DMS114 treated with DMSO at 0.1 percent for 48 hours (cell line): Measurements from ENCODE around the gene CCDC121.
"Not testable (repeated sequence)": the region's sequence is repeated elsewhere in the genome, so short reads cannot be mapped to it uniquely, and the experiment has no call there.

ENCODE experiments used
- DNase-seq: peaks from one replicate; lab custom pipeline; 2025; ENCODE audit not compliant: unreplicated experiment; lab: John Stamatoyannopoulos, UW

The CCDC121 gene

GRCh38 chr2:27638037-27638637, 9.3 kb upstream of the CCDC121 start:
- DNase-seq: no peak

GRCh38 chr2:27636766-27637165, 8.0 kb upstream of the CCDC121 start:
- no peak for DNase-seq

- no peak for DNase-seq
Observed at GRCh38 chr2:27634291-27634690, 5.5 kb upstream of the CCDC121 start.

GRCh38 chr2:27630257-27630656, 1.4 kb upstream of the CCDC121 start:
- not testable (repeated sequence) for DNase-seq

- no peak for DNase-seq
Observed at GRCh38 chr2:27627963-27628766, 647 bp downstream of the CCDC121 start.

GRCh38 chr2:27626921-27627320, 1.9 kb downstream of the CCDC121 start:
- not testable (repeated sequence) for DNase-seq

GRCh38 chr2:27626323-27626722, 2.5 kb downstream of the CCDC121 start:
- not testable (repeated sequence) for DNase-seq

GRCh38 chr2:27624943-27625342, 3.9 kb downstream of the CCDC121 start:
- no peak for DNase-seq

GRCh38 chr2:27622921-27623384, 5.9 kb downstream of the CCDC121 start:
- DNase-seq: no peak

- DNase-seq: no peak
Observed at GRCh38 chr2:27621524-27621923, 7.3 kb downstream of the CCDC121 start.

- DNase-seq: no peak
Observed at GRCh38 chr2:27615316-27615715, 13.5 kb downstream of the CCDC121 start.

- no peak for DNase-seq
Observed at GRCh38 chr2:27613985-27614384, 14.8 kb downstream of the CCDC121 start.

- DNase-seq: no peak
Observed at GRCh38 chr2:27606611-27607010, 22.2 kb downstream of the CCDC121 start.

- no peak for DNase-seq
Observed at GRCh38 chr2:27596627-27597026, 32.2 kb downstream of the CCDC121 start.

- DNase-seq: not testable (repeated sequence)
Observed at GRCh38 chr2:27595412-27595811, 33.4 kb downstream of the CCDC121 start.

- DNase-seq: not testable (repeated sequence)
Observed at GRCh38 chr2:27594020-27594703, 34.6 kb downstream of the CCDC121 start.

- DNase-seq: no peak
Observed at GRCh38 chr2:27593240-27593639, 35.6 kb downstream of the CCDC121 start.

- no peak for DNase-seq
Observed at GRCh38 chr2:27591745-27592144, 37.1 kb downstream of the CCDC121 start.

- DNase-seq: no peak
Observed at GRCh38 chr2:27588308-27588707, 40.5 kb downstream of the CCDC121 start.

- no peak for DNase-seq
Observed at GRCh38 chr2:27587025-27587424, 41.8 kb downstream of the CCDC121 start.

GRCh38 chr2:27584597-27584996, 44.2 kb downstream of the CCDC121 start:
- no peak for DNase-seq

GRCh38 chr2:27583390-27583915, 45.4 kb downstream of the CCDC121 start:
- no peak for DNase-seq
